Measurements from ENCODE around the gene EPB41L5. TPM values are rescaled to one million over a fixed set of nuclear protein-coding genes. Genes with fewer than 3 reads are reported as not detected.
"Not testable (repeated sequence)": the region's sequence is repeated elsewhere in the genome, so short reads cannot be mapped to it uniquely, and the experiment has no call there.

The EPB41L5 gene
- total RNA-seq, 2 experiments from 2014 or later, result 3.4 to 4.4 TPM

DNA sequence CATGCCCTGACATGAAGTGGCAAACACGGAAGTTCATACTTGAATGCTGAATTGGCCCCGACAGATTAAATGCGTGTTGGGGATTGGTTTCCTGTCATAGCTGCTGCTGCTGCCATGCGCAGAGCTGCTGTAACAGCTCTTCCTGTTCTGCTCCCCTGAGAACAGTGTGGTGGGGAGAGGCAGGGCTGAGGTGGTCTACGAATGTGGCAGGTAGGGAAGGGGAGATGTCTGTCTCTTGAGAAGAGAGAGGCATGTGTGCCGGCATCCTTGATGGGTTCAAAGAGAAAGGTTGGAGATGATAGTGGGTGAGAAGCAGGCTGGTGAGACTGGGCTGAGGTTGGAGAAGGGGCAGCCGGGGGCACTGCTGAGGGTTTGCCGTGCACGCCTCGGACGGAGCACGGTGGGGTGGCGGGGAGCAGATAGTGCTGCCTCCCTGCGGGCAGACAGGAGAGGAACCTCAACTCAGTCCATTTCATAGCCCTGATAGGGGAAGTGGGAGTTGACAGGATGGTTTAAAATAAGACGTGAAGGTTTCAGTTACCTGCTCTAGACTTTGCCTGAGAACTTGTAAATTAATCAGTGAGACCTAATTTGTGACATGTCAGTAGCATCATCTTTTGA, 164.2 kb downstream of the EPB41L5 start:
- ChIA-PET CTCF (interaction anchor here (0.5 to 3.7 kb wide), 10 partner anchors 28 to 535 kb away, joined by 3 to 22 read pairs (median 6); no protein-coding TSS in a partner anchor), POLR2A (interaction anchor here (0.5 to 1.7 kb wide), 8 partner anchors 10 to 499 kb away, joined by 3 to 10 read pairs (median 4); partner anchors contain the start of genes EPB41L5, RALB and TMEM185B)

DNA sequence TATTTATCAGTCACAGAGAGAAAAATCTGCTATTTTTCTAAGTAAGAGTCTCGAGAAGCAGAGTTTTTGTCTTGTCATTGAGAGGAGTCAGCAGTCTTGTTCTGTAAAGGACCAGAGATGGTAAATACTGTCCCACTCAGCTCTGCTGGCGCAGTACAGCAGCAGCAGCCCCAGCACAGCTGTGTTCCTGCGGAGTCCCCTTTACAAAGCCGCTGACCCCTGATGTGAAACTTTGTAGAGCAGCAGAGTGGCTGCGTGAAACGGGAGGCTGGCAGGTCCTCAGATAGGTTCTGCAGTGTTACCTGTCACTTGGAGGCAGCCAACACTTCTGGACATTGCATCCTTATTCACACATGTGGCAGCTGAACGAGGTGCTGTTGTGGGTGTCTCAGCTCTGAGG, 165.1 kb downstream of the EPB41L5 start:
- ChIA-PET CTCF (interaction anchor here (1.4 kb wide), 1 partner anchor 475 kb away, joined by 5 read pairs; no protein-coding TSS in a partner anchor), POLR2A (no interaction called here)

DNA sequence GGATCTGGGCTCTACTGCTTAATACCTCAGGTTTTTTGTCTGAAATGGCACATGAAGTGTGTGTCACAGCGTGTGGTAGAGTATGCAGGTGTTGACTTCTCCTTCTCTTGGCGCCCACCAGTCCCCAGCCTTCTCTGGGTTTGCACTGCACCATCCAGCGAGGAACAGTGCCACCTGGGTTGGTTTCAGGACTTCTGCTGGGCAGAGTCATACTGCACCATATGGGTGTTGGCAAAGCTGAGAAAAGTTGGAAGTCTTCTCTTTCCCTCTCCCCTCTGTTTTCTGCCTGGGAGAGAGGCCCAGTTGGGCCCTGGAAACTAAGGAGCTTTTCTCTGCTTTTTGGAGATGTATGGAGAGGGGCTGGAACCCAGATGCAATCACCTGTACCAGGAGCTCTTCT, 166.5 kb downstream of the EPB41L5 start:
- ChIA-PET CTCF (no interaction called here), POLR2A (no interaction called here)

- CTCF ChIA-PET, result interaction anchor here (1.1 kb wide), 1 partner anchor 167 kb away, joined by 3 read pairs; the partner anchor contains the start of gene EPB41L5
- POLR2A ChIA-PET, result no interaction called here
Measured at GRCh38 chr2:120180066-120180465, 167.2 kb downstream of the EPB41L5 start.

- ChIA-PET CTCF (interaction anchor here (3.0 kb wide), 1 partner anchor 131 kb away, joined by 10 read pairs; no protein-coding TSS in a partner anchor), POLR2A (no interaction called here)
Measured at GRCh38 chr2:120182019-120182560, 169.2 kb downstream of the EPB41L5 start.

DNA sequence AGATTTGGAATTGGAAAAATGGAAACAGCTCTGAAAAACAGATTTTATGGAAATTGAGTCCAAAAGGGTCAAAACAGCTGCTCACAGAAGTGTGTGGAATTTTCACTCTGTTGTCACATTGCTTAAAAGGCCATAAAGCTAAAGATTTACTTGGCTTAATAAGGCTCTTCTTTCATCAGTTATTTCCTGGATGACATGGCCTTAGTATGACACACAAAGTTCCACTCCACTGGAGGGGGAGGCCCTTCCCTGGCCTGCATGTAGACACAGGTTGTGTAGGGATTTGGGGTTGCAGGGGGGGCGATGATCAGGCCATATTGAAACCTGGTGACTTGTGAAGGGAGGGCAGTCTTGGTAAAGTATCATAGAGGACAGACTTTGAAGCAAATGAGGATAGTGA, 176.3 kb downstream of the EPB41L5 start:
- ChIA-PET CTCF (no interaction called here), POLR2A (no interaction called here)

DNA sequence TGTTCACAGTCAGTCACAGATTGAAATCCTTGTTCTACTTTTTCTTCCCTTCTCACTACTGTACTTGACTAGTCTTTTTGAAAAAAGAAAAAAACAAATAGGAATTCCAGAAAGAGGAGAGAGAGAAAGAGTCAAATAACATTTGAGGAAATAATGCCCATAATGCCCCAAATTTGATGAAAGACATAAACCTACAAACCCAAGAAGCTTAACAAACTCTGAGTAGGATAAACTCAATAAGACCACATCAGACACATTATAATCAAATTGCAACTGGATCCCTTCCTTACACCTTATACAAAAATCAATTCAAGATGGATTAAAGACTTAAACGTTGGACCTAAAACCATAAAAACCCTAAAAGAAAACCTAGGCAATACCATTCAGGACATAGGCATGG, 179.4 kb downstream of the EPB41L5 start:
- ChIA-PET POLR2A (no interaction called here), CTCF (no interaction called here)

- ChIA-PET CTCF (interaction anchor here (0.7 kb wide), 1 partner anchor 118 kb away, joined by 4 read pairs; no protein-coding TSS in a partner anchor), POLR2A (interaction anchor here (0.7 kb wide), 1 partner anchor 280 kb away, joined by 3 read pairs; no protein-coding TSS in a partner anchor)
Measured at GRCh38 chr2:120195553-120195952, 182.7 kb downstream of the EPB41L5 start.

- CTCF ChIA-PET, POLR2A ChIA-PET: not testable (repeated sequence)
Measured at GRCh38 chr2:120199817-120200459, 187.1 kb downstream of the EPB41L5 start.

DNA sequence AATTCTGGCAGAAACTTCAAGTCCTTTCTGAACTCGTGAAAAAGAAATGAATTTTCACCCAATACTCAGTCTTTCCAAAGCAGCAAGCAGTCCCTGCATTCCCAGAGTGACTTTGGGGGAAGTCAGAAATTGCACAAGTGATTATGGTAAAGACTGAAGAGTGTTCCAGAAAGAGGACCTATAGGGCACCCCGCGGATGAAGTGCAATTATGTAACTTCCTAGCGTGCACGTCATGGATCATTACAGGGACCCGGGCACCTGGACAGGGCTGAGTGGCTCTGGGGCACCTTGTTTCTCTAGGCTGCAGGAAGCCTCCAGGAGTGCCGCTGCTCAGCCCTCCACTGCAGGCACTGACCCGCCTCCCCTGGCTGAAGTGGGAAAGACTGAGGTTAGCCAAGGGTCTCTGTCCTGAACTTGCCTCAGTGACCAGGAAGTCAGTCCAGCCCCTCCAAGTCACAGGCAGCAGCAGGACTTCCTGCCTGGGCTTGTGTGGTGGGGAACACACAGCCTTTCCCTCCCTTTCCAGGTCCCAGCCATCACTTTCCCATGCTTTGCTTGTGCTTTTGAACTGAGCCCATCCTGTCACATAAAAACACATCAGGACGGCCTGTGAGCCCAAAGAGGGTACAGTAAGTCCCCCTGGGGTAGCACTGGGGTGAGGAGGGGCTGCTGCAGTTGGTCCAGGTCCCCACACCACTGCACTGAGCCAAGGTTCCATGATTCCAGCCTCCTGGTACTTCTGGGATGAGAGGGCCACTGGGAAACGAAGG, 190.6 kb downstream of the EPB41L5 start:
- ChIA-PET POLR2A (no interaction called here), CTCF (interaction anchor here (1.3 kb wide), 1 partner anchor 110 kb away, joined by 3 read pairs; no protein-coding TSS in a partner anchor)

DNA sequence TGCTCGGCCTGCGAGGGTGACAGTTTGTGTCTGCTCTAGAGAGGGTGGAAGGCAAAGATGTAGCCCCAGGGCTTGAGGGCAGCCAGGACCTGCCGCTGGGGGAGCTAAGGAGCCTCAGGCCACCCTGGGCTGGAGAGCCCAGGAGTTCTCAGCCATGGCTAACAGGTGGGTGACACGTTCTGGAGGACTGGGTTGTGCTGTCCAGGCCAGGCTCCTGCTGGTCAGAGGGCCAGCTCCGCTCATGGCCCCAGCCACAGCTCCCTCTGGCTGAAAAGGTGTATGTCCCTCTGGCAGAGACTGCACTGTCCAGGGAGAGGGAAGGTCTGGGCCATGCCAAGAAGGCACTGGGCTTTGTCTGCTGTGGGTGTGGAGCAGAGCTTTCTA, 191.1 kb downstream of the EPB41L5 start:
- POLR2A ChIA-PET, result no interaction called here

GRCh38 chr2:120204417-120204816, 191.5 kb downstream of the EPB41L5 start:
- ChIA-PET CTCF (interaction anchor here (1.3 kb wide), 1 partner anchor 109 kb away, joined by 3 read pairs; no protein-coding TSS in a partner anchor), POLR2A (no interaction called here)

More for the DNA sequence above, 191.1 kb downstream of the EPB41L5 start:
- CTCF ChIA-PET, result interaction anchor here (1.3 kb wide), 1 partner anchor 109 kb away, joined by 3 read pairs; no protein-coding TSS in a partner anchor

GRCh38 chr2:120204945-120205670, 192.2 kb downstream of the EPB41L5 start:
- ChIA-PET CTCF (interaction anchor here (1.3 kb wide), 1 partner anchor 108 kb away, joined by 3 read pairs; no protein-coding TSS in a partner anchor), POLR2A (no interaction called here)

GRCh38 chr2:120206022-120206581, 193.2 kb downstream of the EPB41L5 start:
- ChIA-PET CTCF (interaction anchor here (3.0 kb wide), 1 partner anchor 107 kb away, joined by 21 read pairs; no protein-coding TSS in a partner anchor), POLR2A (no interaction called here)

- POLR2A ChIA-PET, result interaction anchor here (0.6 kb wide), 1 partner anchor 512 kb away, joined by 3 read pairs; no protein-coding TSS in a partner anchor
Measured at GRCh38 chr2:120208381-120209353, 195.8 kb downstream of the EPB41L5 start.

DNA sequence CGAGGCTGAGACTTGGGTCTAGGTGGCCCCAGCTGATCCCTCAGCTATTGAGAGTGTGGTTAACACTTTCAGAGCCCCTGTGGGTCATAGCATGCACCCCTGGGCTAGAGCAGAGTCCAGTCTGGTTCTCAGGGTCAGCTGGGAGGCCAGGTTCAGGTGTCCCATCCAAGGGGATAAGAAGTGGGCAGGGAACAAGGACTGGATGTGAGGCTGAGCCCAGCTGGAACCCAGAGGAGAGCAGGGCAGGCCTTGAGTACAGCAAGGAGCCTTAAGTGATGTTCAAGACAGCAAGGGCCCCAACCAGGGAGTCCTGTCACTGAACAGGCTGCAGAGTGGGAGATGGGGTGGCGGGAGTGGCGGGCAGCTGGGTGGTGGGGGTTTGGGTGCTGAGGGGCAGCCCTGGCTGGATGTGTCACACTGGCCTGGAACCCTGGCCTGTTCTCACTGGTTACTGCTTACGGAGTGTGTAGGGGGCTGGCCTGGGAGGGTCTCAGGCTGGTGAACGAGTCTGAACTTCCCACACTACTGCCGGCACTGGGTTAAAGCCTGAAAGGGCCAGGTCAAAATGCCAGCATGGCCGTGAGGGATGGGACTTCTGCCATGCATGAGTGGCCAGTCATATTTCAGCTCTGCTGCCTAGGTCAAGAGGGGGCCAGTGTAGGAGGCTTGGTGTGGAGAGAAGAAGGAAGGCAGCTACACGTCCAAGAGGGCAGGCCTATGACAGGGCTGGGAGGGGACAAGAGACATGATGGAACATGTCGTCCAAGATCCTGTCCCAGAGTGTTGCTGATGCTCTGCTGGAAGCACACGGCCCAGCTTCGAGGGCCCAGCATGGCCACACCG, 196.8 kb downstream of the EPB41L5 start:
- ChIA-PET CTCF (interaction anchor here (1.3 kb wide), 1 partner anchor 23 kb away, joined by 4 read pairs; no protein-coding TSS in a partner anchor), POLR2A (no interaction called here)

More at GRCh38 chr2:120208381-120209353, 195.8 kb downstream of the EPB41L5 start:
- CTCF ChIA-PET, result interaction anchor here (1.3 to 3.0 kb wide), 2 partner anchors 24 to 105 kb away, joined by 4 to 21 read pairs; no protein-coding TSS in a partner anchor

All from activated CD8-positive, alpha-beta memory T cell treated with anti-CD3 and anti-CD28 coated beads for 36 hours (primary cell).